GM18909 (cell line): Measurements from ENCODE around the gene CDH22.

ENCODE experiments used
- ATAC-seq: cut with Tn5 transposase; IDR thresholded peaks from one replicate; pipeline ENCODE4 v1.9.1; 2021; ENCODE audit warnings: mild to moderate bottlenecking; ENCODE audit not compliant: unreplicated experiment, poor library complexity

CDH22 gene

DNA sequence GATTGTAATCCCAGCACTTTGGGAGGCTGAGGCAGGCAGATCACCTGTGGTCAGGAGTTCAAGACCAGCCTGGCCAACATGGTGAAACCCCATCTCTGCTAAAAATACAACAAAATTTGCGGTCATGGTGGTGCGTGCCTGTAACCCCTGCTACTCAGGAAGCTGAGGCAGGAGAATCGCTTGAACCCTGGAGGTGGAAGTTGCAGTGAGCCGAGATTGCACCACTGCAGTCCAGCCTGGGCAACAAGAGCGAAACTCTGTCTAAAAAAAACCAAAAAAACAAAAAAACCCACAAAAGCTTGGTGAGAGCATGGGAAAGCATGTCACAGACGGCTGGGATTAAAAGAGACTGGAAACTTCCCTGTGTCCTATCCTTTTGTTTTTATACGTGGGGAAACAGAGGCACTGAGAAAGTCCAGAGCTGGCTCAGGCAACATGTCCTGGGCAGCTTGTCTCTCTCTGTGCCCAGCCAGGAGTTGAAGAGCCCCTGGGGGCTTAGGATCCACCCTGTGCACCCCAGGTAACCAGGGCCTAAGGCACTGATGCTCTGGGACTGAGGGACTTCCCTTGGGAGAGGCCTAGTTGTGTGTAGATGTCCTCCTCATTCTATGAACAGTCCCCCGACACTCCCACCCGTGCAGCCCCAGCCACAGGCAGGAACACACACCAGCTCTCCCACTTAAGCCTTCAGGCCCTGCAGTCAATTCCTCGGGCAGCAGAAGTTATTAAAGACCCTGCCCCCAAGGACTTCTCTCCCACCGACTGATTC, 174.2 kb downstream of the CDH22 start:
- no peak for ATAC-seq

DNA sequence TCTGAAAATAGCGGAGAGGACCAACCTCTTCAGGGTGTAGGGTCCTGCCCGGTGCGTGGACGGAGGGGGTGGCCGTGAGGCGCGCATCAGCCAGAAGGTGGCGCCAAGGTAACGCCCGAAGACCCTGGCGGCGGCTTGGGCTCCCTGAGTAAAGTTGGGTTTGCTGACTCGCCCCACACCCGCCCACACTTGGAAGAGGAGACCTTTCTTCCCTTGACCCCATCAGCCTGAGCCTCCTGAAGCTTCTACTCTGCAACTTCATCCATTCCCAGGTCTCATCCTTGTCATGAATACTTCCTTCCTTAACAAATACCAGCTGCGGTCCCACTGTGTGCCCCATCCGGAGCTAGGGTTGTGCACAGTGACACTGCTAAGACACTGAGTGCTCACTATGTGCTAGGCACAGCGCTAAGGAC, 175.6 kb downstream of the CDH22 start:
- ATAC-seq = no peak

DNA sequence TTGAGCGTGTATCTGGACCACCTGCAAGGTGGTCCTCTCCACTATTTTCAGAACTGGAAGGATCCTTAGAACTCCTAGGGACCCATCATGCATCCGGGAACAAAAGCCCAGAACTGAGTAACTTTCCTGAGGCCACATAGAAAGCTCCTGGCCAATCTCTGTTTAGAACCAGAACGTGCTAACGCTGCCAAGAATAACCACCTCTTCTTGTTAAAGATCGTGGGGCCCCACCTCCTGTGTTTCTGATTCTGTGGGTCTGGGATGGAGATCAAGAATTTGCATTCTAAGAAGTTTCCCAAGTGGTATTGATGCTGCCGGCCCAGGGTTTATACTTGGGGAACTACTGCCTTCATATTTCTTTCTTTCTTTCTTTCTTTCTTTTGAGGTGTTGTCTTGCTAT, 176.9 kb downstream of the CDH22 start:
- ATAC-seq = no peak

DNA sequence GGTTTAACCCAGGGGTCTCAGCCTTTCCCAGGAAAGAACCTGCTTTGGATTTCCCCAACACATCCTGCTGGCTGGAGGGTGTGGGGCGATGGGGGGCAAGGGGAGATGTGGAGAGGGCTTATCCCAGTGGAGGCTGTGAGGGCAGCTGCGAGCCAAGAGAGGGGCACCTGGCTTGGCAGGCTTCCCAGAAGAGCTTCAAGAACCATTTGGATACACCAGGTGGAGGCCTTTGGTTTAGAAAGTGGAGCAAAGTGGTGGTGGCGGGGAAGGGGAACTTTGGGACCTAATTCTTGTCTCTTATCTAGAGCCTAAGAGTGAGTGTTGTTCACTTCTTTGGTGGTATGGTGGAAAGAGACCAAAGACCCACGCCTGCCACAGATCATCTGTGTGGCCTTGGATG, 177.8 kb downstream of the CDH22 start:
- no peak for ATAC-seq

DNA sequence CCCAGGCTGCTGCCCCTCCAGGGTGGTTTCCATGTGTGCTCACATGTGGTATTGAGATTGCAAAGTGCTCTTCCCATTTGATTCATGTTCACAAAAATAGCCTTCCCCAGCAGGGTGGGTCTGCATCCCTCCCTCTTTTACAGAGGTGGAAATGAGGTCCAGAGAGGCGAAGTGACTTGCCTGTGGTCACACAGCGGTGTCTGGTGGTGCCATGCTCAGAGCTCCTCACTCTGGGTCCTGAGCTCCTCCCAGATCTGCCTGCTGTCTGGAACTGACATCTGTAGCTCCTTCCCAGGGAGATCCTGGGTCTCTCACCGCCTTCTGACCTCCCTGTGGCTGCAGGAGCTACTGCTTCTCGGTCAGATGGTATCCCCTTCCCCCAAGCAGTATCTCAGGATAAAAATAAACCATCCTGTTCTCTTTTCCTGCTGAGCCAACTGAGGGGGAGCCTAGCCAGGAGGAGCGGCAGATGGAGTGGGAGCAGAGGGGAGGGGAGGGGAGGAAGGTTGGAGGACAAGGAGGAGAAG, 178.3 kb downstream of the CDH22 start:
- no peak for ATAC-seq

DNA sequence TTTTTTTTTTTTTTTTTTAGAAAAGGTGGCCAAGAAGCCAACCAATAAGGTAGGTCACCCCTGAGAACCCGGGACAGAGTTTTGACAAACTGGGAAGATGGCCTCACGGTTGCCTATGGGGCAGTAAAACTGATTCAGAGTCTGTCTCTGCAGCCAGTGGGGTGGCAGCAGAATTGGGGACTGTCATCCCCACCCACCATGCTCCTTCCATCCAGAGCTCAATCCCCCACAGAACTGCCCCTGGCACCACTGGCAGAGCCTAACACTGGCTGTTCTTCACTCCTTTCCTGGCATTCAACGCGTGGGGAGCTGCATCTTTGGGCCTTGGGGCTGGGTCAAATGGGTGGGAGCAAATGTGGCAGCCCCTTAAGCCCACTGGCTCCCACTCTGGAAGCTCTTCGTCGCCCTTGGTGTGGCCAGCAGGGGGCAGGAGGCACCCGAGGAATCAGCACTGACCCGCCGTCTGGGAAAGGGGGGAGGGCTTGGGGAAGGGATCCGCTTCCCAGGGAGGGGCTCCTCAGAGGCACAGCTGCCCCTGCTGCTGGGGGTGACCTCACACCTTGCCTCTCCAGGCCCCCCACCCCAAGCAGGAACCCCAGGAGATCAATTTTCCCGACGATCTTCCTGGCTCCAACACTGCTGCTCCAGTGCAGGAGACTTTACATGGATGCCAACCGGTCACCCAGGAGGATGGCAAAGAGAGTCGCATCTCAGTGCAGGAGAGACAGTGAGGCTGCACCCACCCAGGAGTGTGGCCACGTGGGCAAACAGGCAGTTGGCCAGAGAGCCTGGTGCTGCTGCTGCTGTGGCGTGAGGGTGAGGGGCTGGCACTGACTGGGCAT, 179.8 kb downstream of the CDH22 start:
- no peak for ATAC-seq

DNA sequence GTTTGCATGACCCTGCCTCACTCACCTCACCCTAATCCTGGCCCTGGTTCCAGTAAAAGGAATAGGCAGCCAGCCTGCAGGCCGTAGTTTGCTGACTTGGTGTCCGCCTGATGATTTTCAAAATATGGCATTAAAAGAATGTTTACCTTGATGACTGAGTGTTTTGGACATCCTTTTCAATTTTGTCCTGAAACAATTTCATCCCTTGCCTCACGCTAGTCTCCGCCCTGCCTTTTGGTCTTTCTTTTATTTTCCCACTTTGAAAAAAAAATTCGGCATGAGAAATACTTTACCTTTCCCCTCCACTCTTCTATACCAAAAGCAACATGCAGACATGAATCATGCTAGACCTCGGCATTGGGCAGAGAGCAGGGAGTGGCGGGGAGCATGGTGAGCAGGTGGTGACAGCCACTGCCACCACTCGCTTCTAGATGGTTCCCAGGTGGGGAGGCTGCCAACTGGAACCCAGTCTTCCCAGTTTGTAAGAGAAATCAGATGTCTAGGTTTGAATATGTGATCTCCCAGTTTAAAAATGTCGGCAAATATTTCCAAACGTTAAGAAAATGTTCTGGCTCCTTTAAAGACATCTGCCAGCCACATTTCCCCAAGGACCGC, 180.8 kb downstream of the CDH22 start:
- no peak for ATAC-seq

DNA sequence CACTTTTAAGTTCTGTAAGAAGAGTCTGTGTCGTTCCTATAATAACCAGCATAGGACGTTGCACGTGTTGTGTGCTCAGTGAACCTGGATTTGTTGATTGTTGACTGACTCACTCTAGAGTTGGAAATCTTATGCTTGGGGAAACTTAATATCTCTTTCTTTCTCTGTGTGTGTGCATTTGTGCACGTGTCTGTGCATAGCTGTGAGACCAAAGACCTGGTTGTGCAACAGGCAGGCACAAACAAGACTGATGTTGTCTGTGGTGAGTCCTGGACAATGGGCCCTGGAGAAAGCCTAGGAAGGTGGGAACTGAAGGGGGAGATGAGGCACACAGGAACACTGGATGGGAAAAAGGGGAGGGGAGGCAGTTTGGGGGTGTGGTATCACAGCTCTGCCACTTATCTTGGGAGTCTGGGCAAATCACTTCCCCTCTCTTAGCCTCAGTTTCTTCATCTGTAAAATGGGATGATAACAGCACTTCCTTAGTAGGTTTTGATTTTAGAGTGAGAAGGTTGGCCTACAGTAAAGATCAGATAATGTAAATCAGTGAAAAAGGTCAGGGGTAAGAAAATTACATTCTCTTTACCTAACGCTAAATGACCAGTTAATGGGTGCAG, 181.8 kb downstream of the CDH22 start:
- ATAC-seq = no peak
